Measurements from ENCODE around the gene TSSK3. TPM values are rescaled to one million over a fixed set of nuclear protein-coding genes. Genes with fewer than 3 reads are reported as not detected.
A peak's percentile ranks its signal among the peaks of the same experiment; 100 is the strongest.

TSSK3 gene
- total and polyA plus RNA-seq, 4 experiments from 2014 or later: 0.73 to 4.3 (median 3.5) TPM; not detected in 1

GRCh38 chr1:32337855-32338636 is 24.3 kb upstream of the TSSK3 start:
- H3K27ac ChIP-seq (ENCODE audit: low read depth, low read length): no peak overlapping the region
- no peaks in the 10 kb centered on the region for H3K27me3 ChIP-seq (ENCODE audit: insufficient read depth, low read length)
- no peak overlapping the region for H3K4me3 ChIP-seq (ENCODE audit: low read length in 2 of 2)
- Mint-ChIP-seq H3K9me3 (peaks cover 0 to 3% (median 0%) of the 10 kb centered on the region in 8 donors), H3K36me3 (peaks cover 5 to 9% of the 10 kb centered on the region in 2 donors), H3K4me1 (peaks cover 26 to 44% (median 34%) of the 10 kb centered on the region in 4 donors), H3K27me3 (no peaks in the 10 kb centered on the region), H3K27ac (peak overlapping the region; percentile 29 to 92 (median 67)), H3K4me3 (peak overlapping the region in 4 of 8 donors; percentile 27 to 66 (median 58))
- POLR2A ChIA-PET (ENCODE audit: partially characterized antibody): interaction anchor here (0.8 to 8.5 kb wide), 9 partner anchors 12 to 122 kb away, joined by 4 to 173 read pairs (median 55); partner anchors contain the start of genes HDAC1 and LCK
- CTCF ChIA-PET (ENCODE audit: partially characterized antibody): interaction anchor here (1.0 to 1.2 kb wide), 3 partner anchors 8 to 90 kb away, joined by 3 to 5 read pairs (median 3); no protein-coding TSS in a partner anchor
- no peaks in the 10 kb centered on the region for H3K36me3 ChIP-seq (ENCODE audit: insufficient read depth, low read length)
- H3K9me3 ChIP-seq (ENCODE audit: control insufficient read depth in 1 of 2, low read length in 2 of 2): no peaks in the 10 kb centered on the region
- intact Hi-C loops (cut with micrococcal nuclease): loop anchor here (2.0 kb wide), 1 partner anchor 57 kb away; the partner anchor contains the start of gene BSDC1
- DNase-seq: no peak
- peaks cover 40% of the 10 kb centered on the region for H3K4me1 ChIP-seq (ENCODE audit: insufficient read depth, low read length)

- Histone ChIP-seq H3K4me1 (ENCODE audit: insufficient read depth, low read length) (peaks cover 37% of the 10 kb centered on the region), H3K27me3 (ENCODE audit: insufficient read depth, low read length) (no peaks in the 10 kb centered on the region), H3K4me3 (ENCODE audit: low read length in 2 of 2) (no peak overlapping the region), H3K36me3 (ENCODE audit: insufficient read depth, low read length) (no peaks in the 10 kb centered on the region), H3K27ac (ENCODE audit: low read depth, low read length) (no peak overlapping the region), H3K9me3 (ENCODE audit: control insufficient read depth in 1 of 2, low read length in 2 of 2) (no peaks in the 10 kb centered on the region)
- DNase-seq: no peak
- peaks cover 22 to 45% (median 29%) of the 10 kb centered on the region in 4 donors for H3K4me1 Mint-ChIP-seq
- peak overlapping the region in 6 of 7 donors; percentile 14 to 92 (median 64) for H3K27ac Mint-ChIP-seq
- ChIA-PET CTCF (ENCODE audit: partially characterized antibody) (no interaction called here), POLR2A (ENCODE audit: partially characterized antibody) (interaction anchor here (4.6 to 8.5 kb wide), 2 partner anchors 12 to 49 kb away, joined by 91 to 173 read pairs; partner anchors contain the start of gene HDAC1)
- H3K36me3 Mint-ChIP-seq: peaks cover 3 to 5% of the 10 kb centered on the region in 2 donors
- peak overlapping the region in 3 of 8 donors; percentile 27 to 66 (median 53) for H3K4me3 Mint-ChIP-seq
- H3K27me3 Mint-ChIP-seq: no peaks in the 10 kb centered on the region
- H3K9me3 Mint-ChIP-seq: peaks cover 0 to 3% (median 0%) of the 10 kb centered on the region in 8 donors
- intact Hi-C loops (cut with micrococcal nuclease): no loop called here
Observed at GRCh38 chr1:32338637-32339145, 23.6 kb upstream of the TSSK3 start.

- POLR2A ChIA-PET (ENCODE audit: partially characterized antibody): interaction anchor here (0.5 to 8.5 kb wide), 3 partner anchors 11 to 50 kb away, joined by 3 to 173 read pairs (median 91); partner anchors contain the start of gene HDAC1
- CTCF ChIA-PET (ENCODE audit: partially characterized antibody): interaction anchor here (1.1 kb wide), 1 partner anchor 12 kb away, joined by 4 read pairs; no protein-coding TSS in a partner anchor
- DNase-seq: no peak
- Histone ChIP-seq H3K4me3 (ENCODE audit: low read length in 2 of 2) (no peak overlapping the region), H3K36me3 (ENCODE audit: insufficient read depth, low read length) (no peaks in the 10 kb centered on the region), H3K27ac (ENCODE audit: low read depth, low read length) (no peak overlapping the region), H3K9me3 (ENCODE audit: control insufficient read depth in 1 of 2, low read length in 2 of 2) (no peaks in the 10 kb centered on the region), H3K27me3 (ENCODE audit: insufficient read depth, low read length) (no peaks in the 10 kb centered on the region), H3K4me1 (ENCODE audit: insufficient read depth, low read length) (peaks cover 29% of the 10 kb centered on the region)
- Mint-ChIP-seq H3K27me3 (no peaks in the 10 kb centered on the region), H3K4me3 (no peak overlapping the region), H3K4me1 (peaks cover 16 to 37% (median 24%) of the 10 kb centered on the region in 4 donors), H3K36me3 (peaks cover 0 to 4% of the 10 kb centered on the region in 2 donors), H3K27ac (peak overlapping the region in 2 of 7 donors; percentile 30 to 52), H3K9me3 (peaks cover 0 to 3% (median 0%) of the 10 kb centered on the region in 8 donors)
- intact Hi-C loops (cut with micrococcal nuclease): no loop called here
Observed at GRCh38 chr1:32339363-32339978, 22.9 kb upstream of the TSSK3 start.

- Mint-ChIP-seq H3K36me3 (no peaks in the 10 kb centered on the region), H3K9me3 (peaks cover 0 to 1% (median 0%) of the 10 kb centered on the region in 8 donors), H3K27me3 (no peaks in the 10 kb centered on the region), H3K4me1 (peaks cover 24 to 46% (median 32%) of the 10 kb centered on the region in 4 donors), H3K4me3 (no peak overlapping the region), H3K27ac (no peak overlapping the region)
- Histone ChIP-seq H3K4me3 (ENCODE audit: low read length in 2 of 2) (no peak overlapping the region), H3K27ac (ENCODE audit: low read depth, low read length) (no peak overlapping the region), H3K36me3 (ENCODE audit: insufficient read depth, low read length) (no peaks in the 10 kb centered on the region), H3K4me1 (ENCODE audit: insufficient read depth, low read length) (peaks cover 36% of the 10 kb centered on the region), H3K9me3 (ENCODE audit: control insufficient read depth in 1 of 2, low read length in 2 of 2) (no peaks in the 10 kb centered on the region), H3K27me3 (ENCODE audit: insufficient read depth, low read length) (no peaks in the 10 kb centered on the region)
- intact Hi-C loops (cut with micrococcal nuclease): no loop called here
- ChIA-PET CTCF (ENCODE audit: partially characterized antibody) (no interaction called here), POLR2A (ENCODE audit: partially characterized antibody) (interaction anchor here (0.7 to 8.5 kb wide), 5 partner anchors 9 to 120 kb away, joined by 3 to 173 read pairs (median 3); partner anchors contain the start of gene LCK)
- DNase-seq: no peak
Observed at GRCh38 chr1:32341186-32341757, 21.1 kb upstream of the TSSK3 start.

GRCh38 chr1:32341971-32342370 is 20.4 kb upstream of the TSSK3 start:
- no peak overlapping the region for H3K4me3 Mint-ChIP-seq
- Histone ChIP-seq H3K4me3 (ENCODE audit: low read length in 2 of 2) (no peak overlapping the region), H3K27me3 (ENCODE audit: insufficient read depth, low read length) (no peaks in the 10 kb centered on the region), H3K4me1 (ENCODE audit: insufficient read depth, low read length) (peaks cover 34% of the 10 kb centered on the region), H3K9me3 (ENCODE audit: control insufficient read depth in 1 of 2, low read length in 2 of 2) (no peaks in the 10 kb centered on the region), H3K27ac (ENCODE audit: low read depth, low read length) (no peak overlapping the region), H3K36me3 (ENCODE audit: insufficient read depth, low read length) (no peaks in the 10 kb centered on the region)
- ChIA-PET POLR2A (ENCODE audit: partially characterized antibody) (interaction anchor here (0.7 to 1.3 kb wide), 3 partner anchors 9 to 91 kb away, joined by 3 read pairs; partner anchors contain the start of gene LCK), CTCF (ENCODE audit: partially characterized antibody) (no interaction called here)
- H3K4me1 Mint-ChIP-seq: peaks cover 22 to 46% (median 33%) of the 10 kb centered on the region in 4 donors
- DNase-seq: no peak
- no peak overlapping the region for H3K27ac Mint-ChIP-seq
- H3K27me3 Mint-ChIP-seq: no peaks in the 10 kb centered on the region
- H3K36me3 Mint-ChIP-seq: no peaks in the 10 kb centered on the region
- intact Hi-C loops (cut with micrococcal nuclease): no loop called here
- peaks cover 0 to 1% (median 0%) of the 10 kb centered on the region in 8 donors for H3K9me3 Mint-ChIP-seq

- H3K4me3 Mint-ChIP-seq: no peak overlapping the region
Observed at GRCh38 chr1:32342704-32343103, 19.6 kb upstream of the TSSK3 start.

More at GRCh38 chr1:32342704-32343103, 19.6 kb upstream of the TSSK3 start:
- H3K27me3 ChIP-seq (ENCODE audit: insufficient read depth, low read length): no peaks in the 10 kb centered on the region
- Mint-ChIP-seq H3K36me3 (no peaks in the 10 kb centered on the region), H3K27ac (peak overlapping the region in 1 of 7 donors; percentile 46), H3K27me3 (no peaks in the 10 kb centered on the region), H3K4me1 (peaks cover 17 to 38% (median 28%) of the 10 kb centered on the region in 4 donors), H3K9me3 (peaks cover 0 to 1% (median 0%) of the 10 kb centered on the region in 8 donors)
- no peak overlapping the region for H3K27ac ChIP-seq (ENCODE audit: low read depth, low read length)
- no peak for DNase-seq
- ChIA-PET CTCF (ENCODE audit: partially characterized antibody) (no interaction called here), POLR2A (ENCODE audit: partially characterized antibody) (no interaction called here)
- no peak overlapping the region for H3K4me3 ChIP-seq (ENCODE audit: low read length in 2 of 2)
- H3K4me1 ChIP-seq (ENCODE audit: insufficient read depth, low read length): peaks cover 27% of the 10 kb centered on the region
- H3K9me3 ChIP-seq (ENCODE audit: control insufficient read depth in 1 of 2, low read length in 2 of 2): no peaks in the 10 kb centered on the region
- intact Hi-C loops (cut with micrococcal nuclease): no loop called here
- no peaks in the 10 kb centered on the region for H3K36me3 ChIP-seq (ENCODE audit: insufficient read depth, low read length)

Measured in CD4-positive, alpha-beta memory T cell (primary cell).